Dermis microvascular lymphatic vessel endothelial cell (primary cell): ENCODE results near the gene JPH3. TPM values are rescaled to one million over a fixed set of nuclear protein-coding genes. Genes with fewer than 3 reads are reported as not detected.

ENCODE experiments used
- DNase-seq, 2 donors: peaks; one replicate each; pipeline versions ENCODE4 v3.0.0 to v3.0.0-alpha.2; 2010; ENCODE audit warnings: low read depth in 2 of 2
- total RNA-seq: library from RNA; depleted of rRNA; stranded (reverse); fragments of >200 nt; gene quantifications from 2 replicates; pipeline ENCODE4 v1.2.1, GENCODE V29; 2014

The JPH3 gene
- total RNA-seq, 1 donor from 2014 or later: 0.64 TPM

DNA sequence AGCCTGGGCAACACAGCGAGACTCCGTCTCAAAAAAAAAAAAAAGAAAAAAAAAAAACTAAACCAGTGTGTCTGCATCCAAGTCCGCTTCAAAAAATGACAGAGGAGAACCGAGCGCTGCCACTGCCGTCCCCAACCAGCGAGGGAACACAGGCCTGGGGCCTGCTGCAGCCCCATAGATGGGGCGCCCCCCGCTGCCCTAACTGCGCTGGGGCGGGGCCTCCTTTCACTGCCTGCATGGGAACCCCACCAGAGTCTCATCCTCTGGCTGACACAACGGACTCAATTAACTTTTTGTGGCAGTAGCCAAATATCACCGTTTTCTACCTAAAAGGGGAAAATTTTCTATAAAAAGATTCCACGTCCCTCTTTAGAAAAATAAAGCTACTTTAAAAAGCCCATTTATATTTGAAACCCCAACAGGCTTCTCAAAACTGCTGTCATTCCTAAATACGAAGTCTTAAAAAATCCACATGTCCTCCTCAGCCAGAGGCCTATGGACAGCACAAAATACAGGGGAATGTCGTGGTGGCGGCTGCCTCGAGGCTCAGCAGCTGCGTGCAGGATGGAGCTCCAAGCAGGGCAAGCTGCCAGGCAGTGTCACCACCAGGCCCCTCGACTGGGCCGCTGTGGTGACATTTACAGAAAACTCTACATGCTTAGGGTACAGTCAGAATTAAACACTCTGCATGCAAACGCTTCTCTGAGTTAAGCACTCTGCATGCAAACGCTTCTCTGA lies 133.1 kb downstream of the JPH3 start:
- DNase-seq: no peak

DNA sequence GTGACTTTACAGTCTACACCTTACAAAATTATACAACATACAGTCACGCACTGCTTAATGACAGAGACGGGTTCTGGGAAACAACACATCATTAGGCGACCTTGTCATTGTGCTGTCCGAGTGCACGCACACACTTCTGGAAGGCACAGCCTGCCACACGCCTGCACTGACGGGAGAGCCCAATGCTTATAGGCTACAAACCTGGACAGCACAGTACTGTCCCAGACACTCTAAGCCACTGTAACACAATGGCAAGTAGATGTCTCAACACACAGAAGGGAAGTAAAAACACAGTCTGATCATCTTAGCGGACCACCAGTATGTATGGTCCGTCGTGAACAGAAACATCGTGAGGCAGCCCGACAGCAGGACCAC lies 133.7 kb downstream of the JPH3 start:
- no peak for DNase-seq

DNA sequence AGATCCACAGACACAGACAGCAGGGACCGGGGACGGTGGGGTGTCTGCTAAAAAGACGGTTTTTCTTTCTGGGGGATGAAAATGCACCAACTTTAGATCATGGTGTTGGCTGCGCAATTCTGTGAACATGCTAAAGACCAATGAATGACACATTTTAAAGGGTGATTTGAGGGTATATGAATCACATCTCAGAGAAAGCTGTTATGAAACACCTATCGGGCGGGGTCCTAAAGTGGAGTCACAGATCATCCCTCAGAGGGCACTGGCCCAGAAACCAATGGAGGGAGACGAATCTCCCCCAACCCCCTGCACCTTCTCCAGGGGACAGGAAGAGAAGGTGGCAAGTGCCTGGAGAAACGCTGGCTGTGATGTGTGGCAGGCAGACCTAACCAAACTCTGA lies 137.5 kb downstream of the JPH3 start:
- DNase-seq: no peak

DNA sequence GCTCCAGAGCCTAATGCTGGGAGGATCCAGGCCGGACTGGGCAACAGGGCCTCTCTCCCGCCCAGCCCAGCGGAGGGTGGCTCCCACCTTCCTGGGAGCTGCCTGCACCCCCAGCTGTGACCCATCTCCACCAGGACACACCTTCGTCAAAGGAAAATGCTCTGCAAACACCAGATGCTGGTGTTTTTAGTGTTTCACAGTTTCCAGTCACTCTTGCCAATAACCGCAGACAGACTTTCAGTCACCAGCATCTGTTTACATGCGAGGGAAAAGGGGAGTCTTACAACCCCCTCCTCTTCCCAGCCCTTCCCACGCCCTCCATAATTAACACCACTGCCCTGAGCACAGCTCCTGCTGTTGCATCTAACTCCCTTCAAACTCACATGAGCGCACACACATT lies 138.1 kb downstream of the JPH3 start:
- DNase-seq: no peak

DNA sequence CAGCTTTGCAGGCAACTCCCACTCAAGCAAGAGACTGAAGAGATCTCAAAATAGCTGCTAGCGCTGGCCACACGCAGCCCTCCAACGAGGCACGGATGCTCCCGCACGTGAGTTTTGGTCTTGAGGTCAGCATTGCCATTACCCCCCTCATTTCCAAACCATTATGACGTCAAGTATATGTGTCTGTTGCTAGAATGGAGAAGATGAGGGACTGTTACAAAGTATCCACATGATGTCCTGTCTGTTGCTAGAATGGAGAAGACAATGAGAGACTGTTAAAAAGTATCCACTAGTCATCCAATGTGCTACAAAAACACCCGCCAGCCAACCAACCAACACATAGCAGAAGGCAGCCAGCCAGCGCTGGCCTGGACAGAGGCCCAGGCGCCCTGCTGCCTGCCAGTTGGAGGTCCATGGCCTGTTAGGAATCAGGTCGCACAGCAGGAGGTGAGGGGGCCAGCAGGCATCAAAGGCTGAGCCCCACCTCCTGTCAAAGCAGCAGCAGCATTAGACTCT lies 138.7 kb downstream of the JPH3 start:
- DNase-seq: no peak

DNA sequence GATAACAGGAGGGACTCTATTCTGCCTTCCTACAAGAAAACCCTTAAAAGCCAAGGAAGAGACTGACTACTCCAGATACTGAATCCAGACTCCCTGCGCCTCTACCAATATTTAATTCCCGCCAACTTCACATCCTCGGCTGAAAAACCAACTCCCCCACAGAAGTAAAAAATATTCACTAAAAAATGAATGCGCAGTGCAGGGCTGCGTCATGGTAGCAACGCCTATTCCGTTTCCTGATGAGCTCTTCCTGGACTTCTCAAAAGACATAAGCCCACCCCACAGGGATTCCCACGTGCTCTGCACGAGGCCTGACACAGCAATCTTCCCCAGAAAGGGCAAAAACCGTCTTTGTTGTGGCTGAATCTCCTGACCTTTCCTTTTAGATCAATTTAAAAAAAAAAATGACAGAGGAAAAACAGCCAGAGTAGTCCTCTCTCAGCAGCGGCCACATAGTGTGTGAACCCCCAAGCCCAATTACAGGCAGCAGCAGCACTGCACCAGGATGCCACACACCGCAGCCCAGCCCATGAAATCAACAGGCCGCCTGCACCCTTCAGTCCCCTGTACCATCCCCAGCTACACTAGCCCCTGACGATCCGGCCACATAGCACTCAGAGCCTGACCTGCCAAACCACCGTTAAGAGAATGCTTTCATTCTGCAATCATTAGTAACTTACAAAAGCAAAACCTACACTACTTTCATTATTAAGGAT lies 139.6 kb downstream of the JPH3 start:
- no peak for DNase-seq

DNA sequence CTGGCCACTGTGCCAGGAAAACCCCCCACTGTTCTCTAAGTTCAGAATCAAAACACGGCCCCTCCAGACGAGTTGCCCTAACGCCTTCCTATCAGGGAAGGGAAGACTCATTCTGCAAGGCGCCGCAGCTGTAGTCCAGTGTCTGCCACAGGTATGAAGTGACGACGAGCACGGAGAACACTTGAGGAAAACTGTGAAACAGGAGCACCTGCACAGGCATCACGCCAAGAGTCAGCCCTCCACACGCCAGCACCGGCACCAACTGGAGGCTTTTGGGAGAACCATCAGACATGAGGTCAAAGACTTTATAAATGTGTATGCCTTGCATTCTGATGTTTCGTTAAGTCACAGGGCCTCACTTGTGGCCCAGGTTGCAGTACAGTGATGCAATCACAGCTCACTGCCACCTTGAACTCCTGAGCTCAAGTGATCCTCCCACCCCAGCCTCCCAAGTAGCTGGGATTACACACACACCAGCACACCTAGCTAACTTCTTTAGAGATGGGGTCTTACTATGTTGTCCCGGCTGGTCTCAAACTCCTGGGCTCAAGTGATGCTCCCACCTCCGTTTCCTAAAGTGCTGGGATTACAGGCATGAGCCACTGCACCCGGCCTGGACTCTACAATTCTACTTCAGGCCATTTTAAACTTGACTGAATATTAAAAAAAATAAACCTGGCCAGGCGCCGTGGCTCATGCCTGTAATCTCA lies 140.6 kb downstream of the JPH3 start:
- no peak for DNase-seq

DNA sequence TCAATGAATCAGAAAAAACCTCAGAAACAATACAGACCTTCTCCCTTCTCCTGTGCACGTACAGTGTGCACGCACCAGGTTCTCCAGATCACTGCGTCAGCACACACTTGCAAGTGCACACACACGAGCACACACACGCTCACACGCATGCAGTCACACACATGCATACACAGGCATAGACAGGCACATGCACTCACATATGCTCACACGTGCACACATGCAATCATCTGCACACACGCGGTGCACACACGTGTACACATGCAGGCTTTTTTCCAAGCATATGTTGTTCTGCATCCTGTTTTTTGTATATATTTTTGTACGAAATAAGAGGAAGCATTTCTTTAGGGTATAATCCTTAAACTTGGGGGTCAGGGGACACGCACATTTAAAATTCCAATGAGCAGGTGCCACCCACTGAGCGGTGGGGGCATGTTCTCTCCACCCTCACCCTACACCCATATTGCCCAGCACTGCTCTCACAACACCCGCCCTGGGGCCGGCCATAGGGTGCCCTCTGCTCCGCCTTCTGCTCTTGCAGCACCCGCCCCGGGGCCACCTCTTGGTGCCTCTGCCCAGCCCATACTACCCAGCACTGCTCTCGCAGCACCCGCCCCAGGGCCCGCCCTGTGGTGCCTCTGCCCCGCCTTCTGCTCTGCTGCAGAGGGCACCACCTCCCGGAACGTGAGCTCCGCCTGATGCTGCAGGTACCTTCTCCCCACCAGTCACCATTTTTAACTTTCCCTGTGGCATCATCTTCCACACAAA lies 142.6 kb downstream of the JPH3 start:
- no peak for DNase-seq

DNA sequence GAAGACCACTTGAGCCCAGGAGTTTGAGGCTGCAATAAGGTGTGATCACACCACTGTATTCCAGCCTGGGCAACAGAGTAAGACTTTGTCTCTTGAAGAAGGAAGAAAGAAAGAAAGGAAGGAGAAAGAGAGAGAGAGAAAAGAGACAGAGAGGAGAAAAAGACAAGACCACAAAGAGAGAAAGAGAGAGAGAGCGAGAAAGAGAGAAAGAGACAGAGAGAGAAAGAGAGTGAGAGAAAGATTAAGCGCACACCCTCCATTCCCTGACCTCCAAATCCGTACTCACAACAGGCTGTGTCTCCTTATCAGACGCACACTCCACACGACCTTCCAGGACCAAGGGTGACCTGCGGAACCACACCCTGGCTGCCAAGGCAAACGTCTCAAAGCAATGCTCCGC lies 143.9 kb downstream of the JPH3 start:
- no peak for DNase-seq

Other genes with a start within 250 kb of the JPH3 start
- gene FBXO31, start 218.7 kb upstream of the JPH3 start, total RNA-seq: 14.9 and 21.7 TPM in 2 replicates
- gene MAP1LC3B, start 210.2 kb upstream of the JPH3 start, total RNA-seq: 20.9 and 33.3 TPM in 2 replicates
- 5.8 and 9.1 TPM in 2 replicates for gene ZCCHC14, start 109.5 kb upstream of the JPH3 start, total RNA-seq
- gene KLHDC4, start 163.5 kb downstream of the JPH3 start, total RNA-seq: 16.6 and 17.6 TPM in 2 replicates